AG10803 (cell line): ENCODE results near the gene APBB2.
A peak's percentile ranks its signal among the peaks of the same experiment; 100 is the strongest.
"Not testable (repeated sequence)": the region's sequence is repeated elsewhere in the genome, so short reads cannot be mapped to it uniquely, and the experiment has no call there.

Experiments used
- DNase-seq: peaks from one replicate; pipeline ENCODE4 v3.0.0; 2010; ENCODE audit warnings: low read depth
- H3K4me3 ChIP-seq: 2 replicates; pipeline ENCODE4 v1.5.1; 2011; ENCODE audit warnings: mild to moderate bottlenecking, low read length, control low read depth
- CTCF ChIP-seq: conservative IDR thresholded peaks from 2 replicates; pipeline ENCODE4 v1.5.1; 2011; ENCODE audit warnings: mild to moderate bottlenecking, low read length, control low read depth, inconsistent platforms

Gene APBB2

DNA sequence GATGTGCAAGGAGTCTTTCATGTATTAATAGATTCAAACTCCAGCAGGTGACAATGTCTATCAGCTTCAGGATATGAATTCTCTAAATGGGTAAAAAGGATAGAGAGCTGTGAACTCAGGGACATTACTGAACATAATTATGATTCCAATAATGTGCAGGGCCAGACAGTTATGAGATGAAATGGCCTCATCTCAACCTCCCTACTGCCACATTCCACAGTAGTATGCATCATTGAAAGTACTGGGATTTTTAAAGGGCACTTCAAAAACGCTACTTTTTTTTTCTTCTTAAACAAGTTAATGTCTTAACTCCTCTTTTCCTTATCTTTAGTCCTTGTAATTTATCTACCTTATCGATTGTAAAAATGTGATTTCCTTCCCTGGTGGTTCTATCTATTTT, 202.0 kb downstream of the APBB2 start:
- peak; percentile 47 for DNase-seq
- TF ChIP-seq CTCF = no peak
- H3K4me3 ChIP-seq = no peak overlapping the region

GRCh38 chr4:41009411-41009810, 204.9 kb downstream of the APBB2 start:
- no peak for TF ChIP-seq CTCF
- DNase-seq = peak; percentile 44
- no peak overlapping the region for H3K4me3 ChIP-seq

GRCh38 chr4:41006141-41006540, 208.2 kb downstream of the APBB2 start:
- peak; percentile 60 for DNase-seq
- TF ChIP-seq CTCF = no peak
- H3K4me3 ChIP-seq = no peak overlapping the region

DNA sequence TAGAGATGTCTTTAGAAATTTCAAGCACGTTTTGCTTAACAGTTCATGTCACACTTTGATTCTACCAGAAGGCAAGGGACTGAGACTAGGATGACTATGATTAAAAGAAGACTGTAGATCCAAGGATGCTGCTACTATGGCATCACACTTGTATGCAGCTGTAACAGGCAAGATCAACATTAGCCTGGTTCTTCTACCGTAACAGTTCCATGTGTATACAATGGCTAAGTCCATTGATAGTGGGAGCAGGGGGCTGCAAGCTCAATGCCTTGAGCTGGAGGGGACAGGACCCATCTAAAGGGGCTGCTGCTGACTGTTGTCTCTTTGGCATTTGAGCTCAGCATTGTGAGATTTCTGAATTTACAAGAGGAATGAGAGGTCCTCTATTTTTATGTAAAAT, 212.0 kb downstream of the APBB2 start:
- H3K4me3 ChIP-seq = no peak overlapping the region
- no peak for DNase-seq
- no peak for TF ChIP-seq CTCF

DNA sequence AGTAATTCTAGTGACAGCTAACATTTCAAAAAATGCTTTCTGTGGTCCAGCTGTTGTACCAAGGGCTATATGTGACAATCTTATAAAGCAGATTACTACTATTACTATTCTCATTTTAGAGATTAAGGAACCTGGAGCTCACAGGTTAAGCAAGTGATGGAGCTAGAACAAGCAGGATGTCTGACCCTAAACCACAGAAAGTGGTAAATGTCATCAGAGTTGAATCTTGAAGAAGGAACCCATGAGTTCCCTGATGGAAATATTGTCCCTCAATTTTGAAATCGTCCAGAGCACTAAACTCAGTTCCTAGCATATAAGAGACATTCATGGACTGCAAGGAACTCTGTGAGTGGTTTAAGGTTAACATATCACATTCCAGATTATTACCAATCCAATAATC, 214.0 kb downstream of the APBB2 start:
- no peak for TF ChIP-seq CTCF
- DNase-seq = no peak
- no peak overlapping the region for H3K4me3 ChIP-seq

DNA sequence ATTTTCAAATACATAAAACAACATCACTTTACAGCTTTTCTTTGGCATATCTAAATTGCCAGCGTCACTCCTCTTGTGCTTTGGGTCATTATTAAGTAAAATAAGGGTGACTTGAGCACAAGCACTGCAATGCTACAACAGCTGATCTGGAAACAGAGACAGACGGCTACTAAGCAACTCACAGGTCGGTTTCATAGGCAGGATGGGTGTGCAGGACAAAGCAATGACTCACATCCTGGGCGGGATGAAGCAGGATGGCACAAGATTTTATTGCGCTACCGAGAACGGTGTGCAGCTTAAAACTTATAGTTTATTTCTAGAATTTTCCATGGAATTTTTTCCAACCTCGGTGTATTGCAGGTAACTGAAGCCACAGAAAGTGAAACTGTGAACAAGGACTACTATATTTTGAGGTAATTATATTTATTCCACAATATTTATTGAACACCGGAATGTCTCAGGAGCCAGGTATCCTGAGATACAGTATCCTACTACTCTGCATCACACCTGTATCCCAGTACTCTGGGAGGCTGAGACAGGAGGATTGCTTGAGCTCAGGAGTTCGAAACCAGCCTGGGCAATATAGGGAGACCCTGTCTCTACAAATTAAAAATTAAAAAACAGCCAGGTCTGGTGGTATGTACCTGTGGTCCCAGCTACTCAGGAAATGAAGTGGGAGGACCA, 215.5 kb downstream of the APBB2 start:
- DNase-seq = peak; percentile 49
- TF ChIP-seq CTCF = no peak
- H3K4me3 ChIP-seq = no peak overlapping the region

DNA sequence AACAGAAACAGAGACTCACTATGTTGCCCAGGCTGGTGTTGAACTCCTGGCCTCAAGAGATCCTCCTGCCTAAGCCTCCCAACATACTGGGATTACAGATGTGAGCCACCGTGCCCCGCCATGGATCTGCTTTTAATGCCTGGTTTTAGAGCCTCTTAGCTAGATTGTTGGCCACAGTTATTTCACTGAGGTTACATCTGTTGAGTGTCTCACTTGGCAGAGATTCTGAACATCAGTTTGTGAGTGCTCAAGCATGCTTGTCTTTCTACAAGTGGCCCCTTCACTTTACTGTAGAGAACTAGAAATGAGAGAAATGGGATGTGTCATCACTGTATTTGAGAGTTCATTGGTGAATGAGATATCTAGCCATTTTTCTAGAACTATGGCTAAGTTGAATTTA, 218.5 kb downstream of the APBB2 start:
- DNase-seq = peak; percentile 91
- H3K4me3 ChIP-seq = no peak overlapping the region
- TF ChIP-seq CTCF = no peak

DNA sequence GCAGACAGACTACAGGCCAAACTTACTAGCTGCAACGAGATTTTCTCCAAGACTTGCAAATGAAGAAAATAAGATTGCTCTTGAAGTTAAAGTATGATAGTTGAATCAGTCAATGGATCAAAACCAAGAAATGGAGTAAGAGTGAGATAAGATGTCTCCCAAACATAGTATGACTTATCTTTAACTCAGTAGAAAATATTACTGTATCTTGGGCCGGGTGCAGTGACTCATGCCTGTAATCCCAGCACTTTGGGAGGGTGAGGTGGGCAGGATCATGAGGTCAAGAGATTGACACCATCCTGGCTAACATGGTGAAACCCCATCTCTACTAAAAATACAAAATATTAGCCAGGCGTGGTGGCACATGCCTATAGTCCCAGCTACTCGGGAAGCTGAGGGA, 220.0 kb downstream of the APBB2 start:
- not testable (repeated sequence) for H3K4me3 ChIP-seq, DNase-seq

DNA sequence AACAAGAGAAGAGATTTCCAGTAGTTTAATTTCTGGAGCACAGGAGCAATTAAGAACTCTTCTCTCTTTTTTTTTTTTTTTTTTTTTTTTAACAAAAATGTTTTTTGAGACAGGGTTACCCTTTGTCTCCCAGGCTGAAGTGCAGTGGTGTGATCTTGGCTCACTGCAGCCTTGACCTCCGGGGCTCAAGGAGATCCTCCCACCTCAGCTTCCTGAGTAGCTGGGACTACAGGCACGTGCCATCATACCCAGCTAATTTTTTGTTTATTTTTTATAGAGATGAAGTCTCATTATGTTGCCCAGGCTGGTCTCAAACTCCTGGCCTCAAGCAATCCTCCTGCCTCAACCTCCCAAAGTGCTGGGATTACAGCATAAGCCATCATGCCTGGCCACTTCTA, 221.0 kb downstream of the APBB2 start:
- DNase-seq, H3K4me3 ChIP-seq: not testable (repeated sequence)
